Activated T-cell treated with anti-CD3 and anti-CD28 coated beads for 48 hours (primary cell): ENCODE results near the gene MCAT.
"Not testable (repeated sequence)": the region's sequence is repeated elsewhere in the genome, so short reads cannot be mapped to it uniquely, and the experiment has no call there.

Experiments used
- DNase-seq: peaks from one replicate; pipeline ENCODE4 v3.0.0-alpha.2; 2020; ENCODE audit warnings: low read depth

The MCAT gene

GRCh38 chr22:43126501-43127165, 16.6 kb downstream of the MCAT start:
- no peak for DNase-seq

- no peak for DNase-seq
Observed at GRCh38 chr22:43118953-43119458, 24.2 kb downstream of the MCAT start.

- DNase-seq, result no peak
Observed at GRCh38 chr22:43118024-43118849, 25.0 kb downstream of the MCAT start.

- no peak for DNase-seq
Observed at GRCh38 chr22:43116932-43117331, 26.3 kb downstream of the MCAT start.

GRCh38 chr22:43114958-43115357, 28.2 kb downstream of the MCAT start:
- no peak for DNase-seq

GRCh38 chr22:43113526-43114251, 29.5 kb downstream of the MCAT start:
- DNase-seq, result no peak

GRCh38 chr22:43110927-43111623, 32.1 kb downstream of the MCAT start:
- peak; percentile 16 for DNase-seq

- DNase-seq, result peak; percentile 12
Observed at GRCh38 chr22:43110444-43110926, 32.7 kb downstream of the MCAT start, which contains the start of gene BIK. TSS of gene BIK (plus strand) at chr22:43110750. CDS start at chr22:43124023, 13,273 bp downstream.

- no peak for DNase-seq
Observed at GRCh38 chr22:43109921-43110443, 33.2 kb downstream of the MCAT start.

GRCh38 chr22:43109511-43109910, 33.7 kb downstream of the MCAT start:
- DNase-seq, result no peak

- no peak for DNase-seq
Observed at GRCh38 chr22:43106302-43106701, 36.9 kb downstream of the MCAT start.

- DNase-seq, result not testable (repeated sequence)
Observed at GRCh38 chr22:43104950-43105349, 38.2 kb downstream of the MCAT start.

- DNase-seq, result not testable (repeated sequence)
Observed at GRCh38 chr22:43104056-43104625, 39.1 kb downstream of the MCAT start.

GRCh38 chr22:43101306-43101705, 41.9 kb downstream of the MCAT start:
- DNase-seq, result no peak

GRCh38 chr22:43100225-43100624, 43.0 kb downstream of the MCAT start:
- DNase-seq, result no peak

GRCh38 chr22:43099095-43099494, 44.1 kb downstream of the MCAT start:
- DNase-seq, result no peak

- no peak for DNase-seq
Observed at GRCh38 chr22:43098356-43098755, 44.8 kb downstream of the MCAT start.

GRCh38 chr22:43096420-43096819, 46.8 kb downstream of the MCAT start:
- DNase-seq, result no peak

GRCh38 chr22:43094551-43094950, 48.6 kb downstream of the MCAT start:
- no peak for DNase-seq

GRCh38 chr22:43094085-43094484, 49.1 kb downstream of the MCAT start:
- DNase-seq, result no peak

GRCh38 chr22:43092085-43092484, 51.1 kb downstream of the MCAT start:
- DNase-seq, result no peak
